Stimulated activated CD8-positive, alpha-beta memory T cell treated with anti-CD3 and anti-CD28 coated beads, Interleukin-12 subunit alpha, Interleukin-12 subunit beta, amount 100 ng/mL, for 1 hour (primary cell): ENCODE results near the gene CGB2.
"Not testable (repeated sequence)": the region's sequence is repeated elsewhere in the genome, so short reads cannot be mapped to it uniquely, and the experiment has no call there.

Experiments used
- DNase-seq: peaks from one replicate; pipeline ENCODE4 v3.0.0-alpha.2; 2020; ENCODE audit warnings: low read depth

The CGB2 gene

GRCh38 chr19:49067554-49067953, 35.9 kb downstream of the CGB2 start:
- no peak for DNase-seq

GRCh38 chr19:49069026-49069425, 37.3 kb downstream of the CGB2 start:
- DNase-seq = no peak

- no peak for DNase-seq
These were observed 38.7 kb downstream of the CGB2 start for GRCh38 chr19:49070416-49070815.

GRCh38 chr19:49071860-49072547, 40.3 kb downstream of the CGB2 start:
- DNase-seq = no peak

GRCh38 chr19:49073514-49074378, 42.1 kb downstream of the CGB2 start:
- DNase-seq = no peak

GRCh38 chr19:49074869-49075268, 43.2 kb downstream of the CGB2 start:
- DNase-seq = not testable (repeated sequence)

GRCh38 chr19:49080392-49080791, 48.7 kb downstream of the CGB2 start:
- DNase-seq = no peak

GRCh38 chr19:49081273-49081672, 49.6 kb downstream of the CGB2 start:
- no peak for DNase-seq
